Epithelial cell of esophagus (primary cell): ENCODE measurements around the gene LZTR1.

Experiments
- DNase-seq: peaks from one replicate; pipeline ENCODE4 v3.0.0; 2010; ENCODE audit warnings: low read depth
- H3K4me3 ChIP-seq: 2 replicates; pipeline ENCODE4 v1.5.1; 2011; ENCODE audit warnings: mild to moderate bottlenecking, low read length, control low read depth
- TF ChIP-seq, protein P1 (sequence below): IDR thresholded peaks from 2 replicates; pipeline ENCODE4 v1.5.1; 2011; ENCODE audit warnings: low read depth, mild to moderate bottlenecking, low read length, control low read depth, inconsistent platforms; ENCODE audit not compliant: insufficient read depth; ENCODE audit errors: missing control alignments

The LZTR1 gene

DNA sequence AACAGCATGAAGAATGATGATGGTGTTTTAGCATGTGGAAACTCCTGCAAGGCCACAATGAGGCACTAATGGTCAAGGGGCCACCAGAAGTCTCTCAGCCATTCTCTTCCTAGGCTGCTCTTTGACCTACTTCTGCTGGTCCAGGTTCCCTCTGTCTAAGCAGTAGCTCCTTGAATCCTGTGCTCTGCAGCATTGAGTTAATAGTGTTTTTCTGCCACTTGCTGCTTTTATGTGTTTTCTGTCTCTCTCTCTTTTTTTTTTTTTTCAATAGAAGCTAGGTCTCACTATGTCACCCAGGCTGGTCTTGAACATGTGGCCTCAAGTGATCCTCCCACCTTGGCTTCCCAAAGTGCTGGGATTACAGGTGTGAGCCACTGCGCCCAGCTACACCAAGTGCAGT, 35.1 kb upstream of the LZTR1 start:
- no peak overlapping the region for H3K4me3 ChIP-seq
- no peak for DNase-seq
- TF ChIP-seq, protein P1, sequence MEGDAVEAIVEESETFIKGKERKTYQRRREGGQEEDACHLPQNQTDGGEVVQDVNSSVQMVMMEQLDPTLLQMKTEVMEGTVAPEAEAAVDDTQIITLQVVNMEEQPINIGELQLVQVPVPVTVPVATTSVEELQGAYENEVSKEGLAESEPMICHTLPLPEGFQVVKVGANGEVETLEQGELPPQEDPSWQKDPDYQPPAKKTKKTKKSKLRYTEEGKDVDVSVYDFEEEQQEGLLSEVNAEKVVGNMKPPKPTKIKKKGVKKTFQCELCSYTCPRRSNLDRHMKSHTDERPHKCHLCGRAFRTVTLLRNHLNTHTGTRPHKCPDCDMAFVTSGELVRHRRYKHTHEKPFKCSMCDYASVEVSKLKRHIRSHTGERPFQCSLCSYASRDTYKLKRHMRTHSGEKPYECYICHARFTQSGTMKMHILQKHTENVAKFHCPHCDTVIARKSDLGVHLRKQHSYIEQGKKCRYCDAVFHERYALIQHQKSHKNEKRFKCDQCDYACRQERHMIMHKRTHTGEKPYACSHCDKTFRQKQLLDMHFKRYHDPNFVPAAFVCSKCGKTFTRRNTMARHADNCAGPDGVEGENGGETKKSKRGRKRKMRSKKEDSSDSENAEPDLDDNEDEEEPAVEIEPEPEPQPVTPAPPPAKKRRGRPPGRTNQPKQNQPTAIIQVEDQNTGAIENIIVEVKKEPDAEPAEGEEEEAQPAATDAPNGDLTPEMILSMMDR: no peak

DNA sequence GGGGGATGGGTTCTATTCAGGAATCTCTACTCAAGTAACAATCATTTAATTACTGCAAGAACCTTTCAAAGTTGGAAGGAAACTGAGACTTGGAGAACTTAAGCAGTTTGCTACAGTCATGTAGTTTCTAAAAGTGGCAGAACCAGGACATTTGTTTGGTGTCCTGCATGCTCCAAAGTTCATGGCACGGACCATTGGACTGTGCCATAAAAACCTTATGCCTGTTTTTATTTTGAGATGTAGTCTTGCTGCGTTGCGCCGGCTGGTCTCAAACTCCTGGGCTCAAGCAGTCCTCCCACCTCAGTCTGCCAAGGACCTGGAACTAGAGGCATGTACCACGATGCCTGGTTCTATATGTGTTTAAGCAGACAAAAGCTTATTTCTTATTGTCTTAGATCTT, 33.6 kb upstream of the LZTR1 start:
- no peak overlapping the region for H3K4me3 ChIP-seq
- DNase-seq: no peak
- TF ChIP-seq, protein P1: no peak

DNA sequence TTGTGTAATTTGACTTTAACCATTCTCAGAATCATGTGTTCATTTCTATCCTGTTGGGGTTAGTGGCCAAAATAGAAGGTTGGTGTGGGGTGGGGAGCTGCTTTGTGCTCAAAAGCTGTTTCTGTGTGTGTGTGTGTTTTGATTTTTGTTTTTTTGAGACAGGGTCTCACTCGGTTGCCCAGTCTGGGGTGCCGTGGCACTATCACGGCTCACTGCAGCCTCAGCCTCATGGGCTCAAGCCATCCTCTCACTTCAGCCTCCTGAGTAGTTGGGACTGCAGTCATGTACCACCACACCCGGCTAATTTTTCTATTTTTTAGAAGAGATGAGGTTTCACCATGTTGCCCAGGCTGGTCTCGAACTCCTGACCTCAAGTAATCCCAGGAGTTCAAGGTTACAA, 33.1 kb upstream of the LZTR1 start:
- no peak overlapping the region for H3K4me3 ChIP-seq
- DNase-seq: no peak
- TF ChIP-seq, protein P1: no peak

DNA sequence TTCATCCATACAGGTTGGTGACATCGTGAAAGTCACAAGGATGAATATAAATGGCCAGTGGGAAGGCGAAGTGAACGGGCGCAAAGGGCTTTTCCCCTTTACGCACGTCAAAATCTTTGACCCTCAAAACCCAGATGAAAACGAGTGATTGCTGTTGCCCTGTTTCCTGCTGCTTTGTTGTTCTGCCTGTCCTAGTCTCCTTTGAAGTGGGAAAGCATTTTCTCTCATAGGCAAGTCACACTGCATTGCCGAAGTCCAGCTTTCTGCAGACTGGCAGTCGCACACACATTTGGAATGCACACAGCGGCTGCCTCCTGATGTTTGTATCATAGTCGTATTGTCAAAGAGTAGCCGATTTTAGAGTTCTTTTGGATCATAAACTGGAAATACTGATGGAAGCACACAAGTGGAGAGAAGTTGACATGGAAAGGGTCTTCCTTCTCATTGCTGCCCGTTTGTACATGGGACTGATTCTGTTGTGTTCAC, 32.4 kb upstream of the LZTR1 start:
- no peak for DNase-seq
- H3K4me3 ChIP-seq: no peak overlapping the region
- TF ChIP-seq, protein P1: no peak

DNA sequence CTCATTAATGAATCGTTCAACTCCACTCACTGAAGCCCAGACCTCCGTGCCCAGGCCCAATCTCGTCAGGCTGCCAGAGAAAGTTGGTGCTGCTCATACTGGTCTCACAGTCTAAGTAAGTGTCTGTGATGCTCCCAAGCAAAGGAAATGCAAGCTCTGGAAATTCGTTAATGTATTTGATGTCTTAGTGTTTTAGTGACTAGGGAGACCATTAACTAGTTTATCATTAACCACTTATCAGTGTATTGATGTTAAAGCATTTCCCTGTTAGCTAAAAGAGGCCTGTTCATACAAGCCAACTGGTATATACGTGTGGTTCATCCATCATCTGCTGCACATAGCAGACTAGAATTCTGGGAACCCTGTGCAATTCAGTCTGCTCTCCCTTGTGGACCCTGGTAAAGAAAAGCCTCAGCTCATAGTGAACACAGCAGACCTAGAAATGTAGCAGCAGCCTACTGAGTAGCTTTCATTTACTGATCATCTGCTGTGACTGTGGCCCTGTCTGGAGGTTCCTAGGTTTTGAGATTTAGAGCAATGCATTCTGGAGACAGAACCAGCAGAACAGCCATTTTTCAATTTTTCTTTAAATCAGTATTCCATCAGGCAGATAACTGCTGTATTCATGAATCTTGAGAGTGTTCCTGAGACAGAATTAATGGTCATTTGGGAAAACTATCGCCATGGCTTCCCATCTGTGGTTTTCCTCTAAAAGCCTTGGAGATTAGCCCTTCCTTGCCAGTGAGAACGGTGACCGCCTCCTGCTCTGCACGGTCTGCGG, 30.8 kb upstream of the LZTR1 start:
- no peak overlapping the region for H3K4me3 ChIP-seq
- no peak for DNase-seq
- TF ChIP-seq, protein P1: no peak

DNA sequence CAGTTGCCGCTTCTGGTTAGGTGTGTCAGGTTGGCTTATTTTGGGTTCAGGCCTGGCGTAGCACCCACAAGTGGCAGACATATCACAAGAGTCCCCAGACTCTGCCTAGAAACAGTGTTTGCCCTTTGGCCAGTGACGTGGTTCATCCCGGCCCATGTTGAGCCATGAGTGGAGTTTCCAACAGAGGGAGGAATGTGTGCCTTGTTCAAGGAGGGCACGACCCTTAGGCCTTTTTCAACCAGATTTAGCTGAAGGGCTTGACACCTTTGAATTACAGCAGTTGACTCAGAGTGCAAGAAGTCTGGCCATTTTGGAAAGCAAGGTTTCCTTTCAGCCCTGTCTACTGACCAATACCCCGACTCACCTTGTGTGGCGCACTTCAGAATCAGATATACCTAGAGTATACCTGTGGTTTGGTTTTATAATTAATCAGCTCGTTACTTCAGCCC, 30.1 kb upstream of the LZTR1 start:
- TF ChIP-seq, protein P1: no peak
- no peak for DNase-seq
- H3K4me3 ChIP-seq: no peak overlapping the region
